GM15510 (cell line): ENCODE results near the gene GNB1L.
A peak's percentile ranks its signal among the peaks of the same experiment; 100 is the strongest.

Experiments
- POLR2A ChIP-seq: IDR thresholded peaks from 3 replicates; pipeline ENCODE4 v1.6.1; 2011; ENCODE audit warnings: borderline replicate concordance; ENCODE audit not compliant: insufficient read length; ENCODE audit errors: extremely low read depth

The GNB1L gene

GRCh38 chr22:19854778-19855503 is at the start of gene GNB1L, which contains the start of gene RTL10:
TSS of gene GNB1L (minus strand) at chr22:19854874. CDS start at chr22:19821355, 33,519 bp downstream.
TSS of gene RTL10 (minus strand) at chr22:19854874. CDS start at chr22:19852261, 2,613 bp downstream.
- TF ChIP-seq POLR2A = peak; percentile 97

- TF ChIP-seq POLR2A = no peak
These were observed 49.6 kb upstream of the GNB1L start for GRCh38 chr22:19904174-19904856.

GRCh38 chr22:19903513-19903912 is 48.8 kb upstream of the GNB1L start:
- TF ChIP-seq POLR2A = no peak

- TF ChIP-seq POLR2A = no peak
These were observed 48.4 kb upstream of the GNB1L start for GRCh38 chr22:19903031-19903430.

- TF ChIP-seq POLR2A = no peak
These were observed 47.6 kb upstream of the GNB1L start for GRCh38 chr22:19902245-19902715.

GRCh38 chr22:19901577-19902244 is 47.0 kb upstream of the GNB1L start:
- TF ChIP-seq POLR2A = no peak

- no peak for TF ChIP-seq POLR2A
These were observed 46.2 kb upstream of the GNB1L start for GRCh38 chr22:19900707-19901436.

GRCh38 chr22:19898831-19899567 is 44.3 kb upstream of the GNB1L start:
- no peak for TF ChIP-seq POLR2A

- TF ChIP-seq POLR2A = no peak
These were observed 43.5 kb upstream of the GNB1L start for GRCh38 chr22:19898145-19898544.

GRCh38 chr22:19897726-19898125 is 43.1 kb upstream of the GNB1L start:
- no peak for TF ChIP-seq POLR2A

- no peak for TF ChIP-seq POLR2A
These were observed 42.1 kb upstream of the GNB1L start for GRCh38 chr22:19896665-19897355.

GRCh38 chr22:19895160-19895849 is 40.6 kb upstream of the GNB1L start:
- TF ChIP-seq POLR2A = no peak

- no peak for TF ChIP-seq POLR2A
These were observed 38.7 kb upstream of the GNB1L start for GRCh38 chr22:19893363-19893762.
